GM18907 (cell line): ENCODE measurements around the gene NELL2.

Experiments used
- ATAC-seq: cut with Tn5 transposase; IDR thresholded peaks from one replicate; pipeline ENCODE4 v1.9.1; 2021; ENCODE audit warnings: mild to moderate bottlenecking, moderate library complexity; ENCODE audit not compliant: unreplicated experiment

NELL2 gene

GRCh38 chr12:44637875-44638274 is 238.2 kb downstream of the NELL2 start:
- no peak for ATAC-seq

- ATAC-seq = no peak
Observed at GRCh38 chr12:44628180-44628579, 247.9 kb downstream of the NELL2 start.

- ATAC-seq = no peak
Observed at GRCh38 chr12:44627387-44628166, 248.5 kb downstream of the NELL2 start.

GRCh38 chr12:44626883-44627282 is 249.2 kb downstream of the NELL2 start:
- ATAC-seq = no peak

- ATAC-seq = no peak
Observed at GRCh38 chr12:44618946-44619345, 257.2 kb downstream of the NELL2 start.

GRCh38 chr12:44616402-44616801 is 259.7 kb downstream of the NELL2 start:
- no peak for ATAC-seq

GRCh38 chr12:44611538-44611937 is 264.6 kb downstream of the NELL2 start:
- ATAC-seq = no peak

- no peak for ATAC-seq
Observed at GRCh38 chr12:44603701-44604100, 272.4 kb downstream of the NELL2 start.

- ATAC-seq = no peak
Observed at GRCh38 chr12:44592626-44593025, 283.5 kb downstream of the NELL2 start.

- ATAC-seq = no peak
Observed at GRCh38 chr12:44589697-44590096, 286.4 kb downstream of the NELL2 start.

GRCh38 chr12:44588651-44589050 is 287.5 kb downstream of the NELL2 start:
- ATAC-seq = no peak

- ATAC-seq = no peak
Observed at GRCh38 chr12:44584625-44585024, 291.5 kb downstream of the NELL2 start.

GRCh38 chr12:44582521-44582920 is 293.6 kb downstream of the NELL2 start:
- no peak for ATAC-seq

GRCh38 chr12:44581642-44582242 is 294.4 kb downstream of the NELL2 start:
- no peak for ATAC-seq

- no peak for ATAC-seq
Observed at GRCh38 chr12:44574586-44574985, 301.5 kb downstream of the NELL2 start.

GRCh38 chr12:44573723-44574122 is 302.4 kb downstream of the NELL2 start:
- ATAC-seq = no peak

GRCh38 chr12:44571006-44571550 is 305.0 kb downstream of the NELL2 start:
- no peak for ATAC-seq

GRCh38 chr12:44570036-44570583 is 306.0 kb downstream of the NELL2 start:
- no peak for ATAC-seq

GRCh38 chr12:44565163-44565562 is 311.0 kb downstream of the NELL2 start:
- ATAC-seq = no peak

- no peak for ATAC-seq
Observed at GRCh38 chr12:44563486-44563885, 312.6 kb downstream of the NELL2 start.

GRCh38 chr12:44558340-44559100 is 317.6 kb downstream of the NELL2 start:
- no peak for ATAC-seq
